ENCODE results near the gene NCEH1. TPM values are rescaled to one million over a fixed set of nuclear protein-coding genes. Genes with fewer than 3 reads are reported as not detected.

NCEH1 gene
- total and polyA plus RNA-seq, 2 of the 13 experiments (the other 11 are each of a cell fraction or from before 2014, with no cell fraction given): 12.9 to 21.4 TPM

- TF ChIP-seq MAFK (conservative IDR thresholded peaks at IDR 0.05 in 1 of 2, IDR thresholded peaks at IDR 0.05 in 1 of 2; ENCODE audit: low read length in 2 of 2) (no peak), NR1H2 (CRISPR knock-in tag; IDR thresholded peaks at IDR 0.05; ENCODE audit: borderline replicate concordance, low read depth) (no peak), CBX2 (IDR thresholded peaks at IDR 0.05; ENCODE audit: low read depth, low read length) (no peak), CBX2 (CRISPR knock-in tag; IDR thresholded peaks at IDR 0.05; ENCODE audit: low read depth) (no peak), IRX3 (CRISPR knock-in tag; IDR thresholded peaks at IDR 0.05; ENCODE audit: borderline replicate concordance, low read depth) (no peak), ZNF136 (CRISPR knock-in tag; IDR thresholded peaks at IDR 0.05; ENCODE audit: low read depth) (no peak), PHB2 (IDR thresholded peaks at IDR 0.05; ENCODE audit: partially characterized antibody) (no peak), HOXA3 (CRISPR knock-in tag; IDR thresholded peaks at IDR 0.05) (no peak; the same call in 1 of the 2 replicates), FOXO4 (CRISPR knock-in tag; conservative IDR thresholded peaks at IDR 0.05) (no peak), MXD1 (CRISPR knock-in tag; IDR thresholded peaks at IDR 0.05) (no peak), POGK (CRISPR knock-in tag; conservative IDR thresholded peaks at IDR 0.05) (no peak), REPIN1 (CRISPR knock-in tag; IDR thresholded peaks at IDR 0.05; ENCODE audit: borderline replicate concordance, low read depth) (peak; percentile 77; the same call in 1 of the 2 replicates), PRPF4 (IDR thresholded peaks at IDR 0.05; ENCODE audit: low read depth, low read length, poor library complexity, severe bottlenecking) (no peak), CEBPZ (IDR thresholded peaks at IDR 0.05; ENCODE audit: low read length) (no peak), ZNF850 (CRISPR knock-in tag; conservative IDR thresholded peaks at IDR 0.05) (no peak), DMTF1 (CRISPR knock-in tag; IDR thresholded peaks at IDR 0.05) (no peak), CHD4 (IDR thresholded peaks at IDR 0.05; ENCODE audit: borderline replicate concordance, low read length) (peak; percentile 62; the same call in 1 of the 2 replicates), CREBL2 (CRISPR knock-in tag; IDR thresholded peaks at IDR 0.05; ENCODE audit: borderline replicate concordance) (no peak), HNRNPL (IDR thresholded peaks at IDR 0.05; ENCODE audit: low read depth, low read length) (no peak)
These were observed 109.6 kb downstream of the NCEH1 start (continued) for GRCh38 chr3:172601066-172601832.
